ENCODE data around the gene RPL27A.
"Not testable (repeated sequence)": the region's sequence is repeated elsewhere in the genome, so short reads cannot be mapped to it uniquely, and the experiment has no call there.

The RPL27A gene
- 676 to 1,063 (median 922) reads per million in 4 experiments for total RNA-seq

- DNase-seq, result peak; percentile 99
Measured at GRCh38 chr11:8682303-8683114, at the start of gene RPL27A, which contains the start of gene TRIM66. Gene RPL27A, plus strand, starts transcription at chr11:8682792. Its CDS starts 22 bp downstream, at chr11:8682814. Gene TRIM66, minus strand, starts transcription at chr11:8682665. Its CDS starts 10,391 bp downstream, at chr11:8672274.

DNA sequence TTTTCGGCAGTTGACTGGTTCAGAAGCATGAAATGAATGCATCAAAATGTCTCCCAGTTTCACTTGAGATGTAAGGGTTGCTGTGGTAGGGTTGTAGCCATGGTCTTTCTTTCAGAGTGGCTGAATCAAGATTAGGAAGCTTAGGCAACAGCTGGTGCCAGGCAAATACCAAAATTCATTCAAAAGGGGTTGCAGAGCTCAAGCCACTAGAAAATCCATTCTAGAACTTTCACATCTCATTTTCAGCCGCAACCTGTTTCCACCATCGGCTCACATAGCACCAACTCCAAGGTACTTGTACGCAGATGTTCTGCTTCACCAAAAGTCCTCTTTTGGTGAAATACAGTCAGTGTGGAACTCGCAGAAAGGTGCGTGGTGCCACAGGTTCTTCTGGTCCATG is 48.1 kb upstream of the RPL27A start:
- no peak for DNase-seq

DNA sequence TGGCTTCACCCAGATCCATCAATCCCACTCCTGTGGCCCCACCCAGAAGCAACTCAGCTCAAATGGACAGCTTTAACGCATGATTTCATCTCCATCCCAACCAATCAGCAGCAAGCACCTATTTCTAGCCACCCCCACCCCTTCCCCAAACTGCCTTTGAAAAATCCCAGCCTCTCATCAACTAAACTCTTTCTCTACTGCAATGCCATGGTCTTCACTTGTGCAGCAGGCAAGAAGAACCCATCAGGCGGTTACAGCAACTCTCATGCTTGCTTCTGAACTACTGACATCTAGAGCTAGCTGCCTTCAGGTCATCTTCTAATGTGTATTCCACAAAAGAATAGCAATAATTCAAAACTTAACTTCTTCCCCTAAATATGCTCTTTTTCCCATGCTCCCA is 46.5 kb upstream of the RPL27A start:
- DNase-seq, result no peak

DNA sequence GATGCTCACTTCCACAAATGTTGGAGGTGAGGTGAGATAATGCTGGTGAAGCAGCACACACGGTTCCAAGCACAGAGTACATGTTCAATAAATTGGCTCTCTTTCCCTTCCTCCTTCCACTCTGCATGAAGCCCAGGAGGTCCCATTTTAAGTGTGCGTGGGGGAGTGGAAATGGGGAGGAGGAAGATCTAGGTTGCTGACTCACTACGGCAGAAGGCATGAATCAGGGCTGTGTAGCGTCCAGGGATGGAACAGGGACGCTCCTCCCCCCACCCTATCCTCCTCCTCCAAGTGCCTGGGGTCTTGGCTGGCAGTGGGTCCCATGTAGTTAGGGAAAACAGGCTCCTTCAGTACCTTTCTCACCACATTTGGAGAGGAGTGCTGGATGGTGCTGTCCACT is 44.3 kb upstream of the RPL27A start:
- DNase-seq, result no peak

DNA sequence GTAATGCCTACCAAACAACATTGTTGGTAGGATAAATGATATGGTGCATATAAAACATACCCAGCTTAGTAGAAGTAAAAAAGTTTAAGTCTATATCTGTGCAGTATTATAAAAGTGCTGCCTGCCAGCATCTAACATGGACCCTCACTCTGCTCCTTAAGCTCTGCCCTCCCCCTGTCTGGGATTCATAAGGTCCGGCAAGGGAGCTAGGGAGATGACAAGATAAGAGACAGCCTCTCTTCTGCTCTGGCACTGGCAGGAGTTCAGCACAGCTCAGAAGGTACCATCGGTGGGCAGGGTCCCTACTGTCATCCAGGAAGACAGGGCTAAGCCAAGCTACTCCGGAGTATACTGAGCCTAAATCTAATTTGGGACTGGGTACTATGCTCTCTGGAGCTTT is 42.9 kb upstream of the RPL27A start:
- DNase-seq, result no peak

GRCh38 chr11:8640267-8640906 is 42.2 kb upstream of the RPL27A start:
- no peak for DNase-seq

DNA sequence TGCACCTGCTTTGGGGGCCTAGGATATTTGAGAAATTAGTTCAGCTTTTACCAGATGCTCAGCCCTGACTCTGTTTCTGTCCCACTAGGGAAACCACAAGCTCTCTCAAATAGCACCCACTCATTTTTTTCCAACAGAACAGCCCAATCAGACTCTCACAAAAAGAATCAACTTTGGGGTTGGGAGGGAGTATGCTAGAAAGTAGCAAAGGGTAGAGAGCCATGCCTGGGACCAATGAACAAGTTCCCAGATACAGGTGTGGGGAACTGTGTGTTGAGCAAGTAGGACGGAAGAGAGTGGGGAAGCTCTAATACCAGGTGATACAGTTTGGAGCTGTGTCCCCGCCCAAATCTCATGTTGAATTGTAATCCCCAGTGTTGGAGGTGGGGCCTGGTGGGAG is 41.3 kb upstream of the RPL27A start:
- DNase-seq, result no peak

DNA sequence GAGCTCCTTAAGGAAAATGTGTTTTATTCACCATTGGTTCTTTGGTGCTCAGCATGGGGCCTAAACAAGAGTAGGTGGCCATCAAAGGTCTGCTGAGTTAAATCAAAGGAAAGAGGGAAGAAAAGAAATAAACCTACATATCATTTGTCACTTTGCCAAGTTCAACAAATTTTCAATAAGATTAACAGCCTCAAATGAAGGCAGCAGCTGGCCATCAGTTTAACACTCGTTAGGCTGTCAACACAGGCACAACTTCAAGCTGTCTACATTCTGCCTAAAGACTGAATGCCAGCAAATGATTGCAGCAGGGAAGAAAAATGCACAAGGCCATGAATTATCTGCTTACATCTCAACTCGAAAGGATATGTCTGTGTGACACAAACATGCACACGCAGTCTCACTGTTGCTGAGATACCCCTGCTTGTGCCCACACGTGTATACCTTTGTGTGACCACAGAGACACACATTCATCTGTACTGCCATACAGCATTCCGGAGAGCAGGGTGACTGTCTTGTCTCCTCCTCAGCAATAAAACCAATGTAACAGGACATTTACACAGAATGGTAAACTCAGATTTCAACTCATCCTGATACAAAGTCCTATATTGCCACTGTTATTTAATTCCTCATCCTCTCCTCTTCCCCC is 40.3 kb upstream of the RPL27A start:
- DNase-seq, result no peak

DNA sequence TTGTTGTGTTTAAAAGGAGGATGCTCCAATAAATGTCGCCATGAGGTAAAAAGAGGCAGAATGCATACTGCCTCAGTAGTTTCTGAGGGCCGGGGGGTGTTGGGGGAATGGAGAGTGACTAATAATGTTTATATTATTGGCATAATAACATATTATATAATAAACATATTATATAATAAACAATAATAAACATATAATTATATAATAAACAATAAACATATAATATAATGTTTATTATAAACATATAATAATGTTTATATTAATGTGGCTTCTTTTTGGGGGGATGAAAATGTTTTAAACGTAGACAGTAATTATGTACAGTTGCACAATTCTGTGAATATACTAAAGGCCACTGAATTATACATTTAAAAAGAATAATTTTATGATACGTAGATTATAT is 35.7 kb upstream of the RPL27A start:
- DNase-seq, result no peak

GRCh38 chr11:8649361-8649760 is 33.2 kb upstream of the RPL27A start:
- no peak for DNase-seq

DNA sequence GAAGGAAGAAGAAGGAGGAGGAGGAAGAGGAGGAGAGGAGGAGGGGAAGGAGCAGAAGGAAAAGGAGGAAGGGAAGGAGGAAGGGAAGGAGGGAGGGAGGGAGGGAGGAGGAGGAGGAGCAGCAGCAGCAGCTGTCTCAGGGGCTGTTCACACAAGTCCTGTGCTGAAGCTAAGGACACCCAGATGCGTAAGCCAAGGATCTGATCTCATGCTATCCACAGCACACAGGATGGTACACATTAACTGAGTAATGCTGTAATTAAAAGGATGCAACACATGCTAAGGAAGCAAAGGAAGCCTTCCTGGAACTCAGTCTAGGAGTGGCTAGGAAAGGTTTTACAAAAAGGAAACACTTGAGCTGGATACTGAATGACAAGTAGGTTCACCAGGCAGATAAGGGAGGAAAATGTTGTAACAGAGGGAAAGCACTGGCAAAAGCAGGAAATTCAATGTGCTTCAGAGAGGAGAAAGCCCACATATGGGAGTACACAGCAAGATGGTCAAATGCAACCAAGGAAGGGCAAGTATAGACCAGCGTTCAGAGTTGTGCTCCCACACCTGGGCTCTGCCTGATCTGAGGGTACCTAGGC is 32.1 kb upstream of the RPL27A start:
- no peak for DNase-seq

DNA sequence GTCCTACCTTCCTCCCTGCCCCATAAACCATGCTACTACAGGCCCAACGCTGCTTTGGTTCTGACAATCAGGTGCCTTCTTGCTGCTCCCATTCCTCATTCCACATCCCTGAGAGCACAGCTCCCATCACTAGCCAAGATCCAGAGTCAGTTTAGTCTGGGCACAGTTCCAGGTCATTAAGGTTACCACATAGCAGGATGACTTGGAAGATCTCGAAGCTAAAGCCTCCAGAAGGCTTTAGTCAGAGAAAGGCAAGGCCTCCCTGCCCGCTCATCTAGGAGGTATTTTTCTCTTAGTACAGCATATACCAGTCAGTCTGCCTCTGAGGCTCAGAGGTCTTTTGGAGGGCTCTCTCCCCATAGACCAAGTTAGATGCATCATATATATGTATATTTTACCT is 30.5 kb upstream of the RPL27A start:
- DNase-seq, result no peak

GRCh38 chr11:8654503-8654902 is 28.1 kb upstream of the RPL27A start:
- DNase-seq, result no peak

DNA sequence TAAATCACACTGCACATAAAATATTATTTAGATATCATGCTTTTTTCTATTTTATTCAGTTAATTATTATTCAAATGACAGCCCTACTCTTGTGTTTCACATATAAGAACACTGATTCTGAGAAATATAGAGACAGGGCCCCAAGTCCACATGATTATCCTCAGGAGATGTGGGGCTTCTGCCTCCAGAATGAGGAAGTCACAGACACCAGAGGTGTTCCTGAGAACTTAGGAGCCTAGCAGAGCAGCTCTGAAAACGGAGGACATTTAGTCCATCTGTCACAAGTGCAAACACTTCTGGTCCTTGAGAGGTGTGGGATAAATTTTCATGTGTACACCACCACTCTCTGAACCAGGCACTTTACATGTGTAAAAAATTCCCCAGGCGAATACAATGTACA is 26.3 kb upstream of the RPL27A start:
- DNase-seq, result no peak

GRCh38 chr11:8658321-8659057 is 24.1 kb upstream of the RPL27A start:
- no peak for DNase-seq

DNA sequence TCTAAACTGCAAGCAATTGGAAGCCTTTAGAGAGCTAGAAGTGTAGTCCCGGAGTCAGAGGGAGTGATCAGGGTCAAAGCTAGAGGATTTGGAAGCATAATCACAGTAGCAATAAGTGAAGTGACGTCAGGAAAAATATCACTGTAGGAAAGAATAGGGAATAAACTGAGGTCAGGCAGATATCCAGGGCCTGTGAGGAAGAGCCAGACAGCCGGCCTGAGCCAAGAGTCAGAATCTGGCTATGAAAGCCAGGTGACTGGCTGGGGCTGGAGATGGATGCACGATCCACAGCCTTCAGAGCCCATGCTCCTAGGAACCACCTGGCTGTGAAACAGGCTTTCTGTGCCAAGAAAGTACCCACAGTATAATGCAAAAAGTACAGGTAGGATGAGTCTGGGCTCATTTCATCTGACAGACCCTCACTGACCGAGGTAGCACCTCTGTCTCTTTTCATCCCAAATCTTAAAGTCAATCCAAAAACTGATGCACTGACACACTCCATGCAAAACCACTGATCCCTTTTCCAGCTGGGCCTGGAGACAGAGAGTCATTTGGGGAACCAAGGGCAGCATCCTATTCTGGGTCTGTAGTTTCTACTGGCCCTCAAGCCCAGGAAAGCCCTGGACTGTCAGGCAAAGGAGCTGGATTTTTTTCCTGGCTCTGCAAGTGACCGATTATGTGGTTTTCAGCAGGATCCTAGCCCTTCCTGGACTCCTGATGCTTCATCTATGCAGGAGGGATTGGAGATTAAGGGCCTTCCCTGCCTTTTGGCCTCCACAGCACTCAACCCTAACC is 21.4 kb upstream of the RPL27A start:
- DNase-seq, result no peak

DNA sequence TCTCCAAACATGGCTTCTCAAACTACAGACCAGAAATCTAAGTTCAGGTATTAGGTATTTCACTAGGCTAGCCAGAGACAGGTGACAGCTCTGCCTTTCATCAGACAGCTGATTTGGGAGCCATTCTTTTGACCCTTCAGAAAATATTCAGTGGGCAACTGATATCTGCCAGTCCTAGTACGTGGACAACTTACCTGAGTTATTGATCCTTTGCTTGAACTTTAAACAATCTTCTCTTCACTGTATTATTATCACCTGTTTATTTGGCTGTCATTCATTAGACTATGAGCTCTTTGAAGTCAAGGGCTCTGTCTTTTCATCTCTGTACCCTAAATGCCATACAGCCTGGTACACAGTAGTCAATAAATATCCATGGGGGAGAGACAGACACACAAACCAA is 17.4 kb upstream of the RPL27A start:
- DNase-seq, result no peak

GRCh38 chr11:8670081-8670480 is 12.5 kb upstream of the RPL27A start:
- DNase-seq, result not testable (repeated sequence)

DNA sequence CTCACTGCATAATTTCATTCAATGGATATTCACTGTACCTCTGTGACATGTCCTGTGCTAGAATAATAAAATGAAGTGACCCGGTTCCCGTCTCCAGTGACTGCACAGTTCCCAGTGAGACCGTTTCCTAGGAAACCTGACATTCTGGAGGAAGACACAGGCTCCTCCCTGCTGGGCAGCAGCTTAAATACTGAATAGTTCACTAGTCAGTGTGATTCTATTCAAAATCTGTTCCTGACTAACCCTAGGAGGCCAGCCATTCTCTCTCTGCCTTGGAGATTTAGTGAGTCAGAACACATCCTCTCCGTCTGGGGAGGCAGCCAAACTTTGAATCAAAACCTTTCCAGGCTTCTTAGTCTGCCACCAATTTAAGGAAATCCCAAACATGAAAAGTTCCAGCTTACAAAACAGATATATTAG is 11.4 kb upstream of the RPL27A start:
- DNase-seq, result no peak

DNA sequence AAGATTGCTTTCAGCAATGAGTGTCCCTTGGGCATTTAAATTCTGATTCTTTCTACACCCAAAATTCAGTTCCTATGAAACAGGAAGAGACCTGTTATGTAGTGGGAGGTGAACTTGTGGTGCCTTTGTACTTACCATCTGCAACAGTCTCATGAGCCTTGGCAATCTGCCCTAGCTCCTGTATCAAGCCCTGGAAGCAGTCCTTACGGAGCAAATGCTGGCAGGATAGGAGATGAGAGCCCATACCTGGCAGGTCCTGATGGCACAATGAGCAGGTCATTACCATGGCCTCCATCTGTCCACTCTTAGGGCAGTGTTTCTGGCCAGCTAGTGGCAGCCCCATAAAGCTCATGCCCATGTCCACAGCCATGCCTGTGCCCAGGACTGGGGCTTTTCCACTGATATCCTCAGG is 10.9 kb upstream of the RPL27A start:
- no peak for DNase-seq

DNA sequence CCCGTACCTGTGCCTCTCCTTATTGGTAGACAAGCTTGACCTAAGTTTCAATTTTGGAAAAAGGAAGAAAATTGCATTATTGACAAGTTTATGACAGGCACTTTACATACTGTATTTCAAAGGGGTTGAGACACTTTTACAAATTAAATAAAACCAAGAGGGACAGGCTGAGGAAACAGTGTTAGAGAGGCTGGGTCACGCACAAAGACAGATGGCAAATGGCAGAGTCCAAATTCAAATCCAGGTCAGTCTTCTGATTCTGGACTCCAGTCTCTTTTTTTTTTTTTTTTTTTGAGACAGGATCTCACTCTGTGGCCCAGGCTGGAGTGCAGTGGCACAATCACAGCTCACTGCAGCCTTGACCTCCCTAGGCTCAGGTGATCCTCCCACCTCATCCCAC is 10.2 kb upstream of the RPL27A start:
- no peak for DNase-seq

DNA sequence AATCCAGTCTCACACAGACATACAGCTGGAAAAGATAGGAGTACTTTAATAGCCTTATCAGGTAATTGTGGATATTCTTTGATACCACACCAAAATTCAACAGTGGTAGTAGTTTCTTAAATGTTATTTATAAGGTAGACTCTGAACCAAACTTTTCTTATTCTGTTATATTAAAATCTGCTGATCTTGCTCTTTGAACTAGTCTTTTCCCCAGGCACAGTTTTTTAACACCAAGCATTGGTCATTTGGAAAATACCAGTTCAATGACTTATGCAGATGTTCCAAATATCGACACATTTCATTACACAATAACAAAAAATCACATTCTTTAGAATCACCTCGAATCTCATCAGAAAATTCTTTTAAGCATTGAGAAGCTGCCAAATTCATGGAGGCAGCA is 7.7 kb upstream of the RPL27A start:
- no peak for DNase-seq
